GM23338 (cell line): ENCODE measurements around the gene NAPG. TPM values are rescaled to one million over a fixed set of nuclear protein-coding genes. Genes with fewer than 3 reads are reported as not detected.

ENCODE experiments used
- ATAC-seq: fragments of 200-7000 bp; cut with Tn5 transposase; 3 replicates; pipeline ENCODE4 v1.9.1; 2020
- DNase-seq: peaks from one replicate; pipeline ENCODE4 v3.0.0-alpha.2; 2015; ENCODE audit warnings: low spot score
- H2AFZ ChIP-seq: fragments of 200-600 bp; sonication (generic); 2 replicates; pipeline ENCODE4 v1.8.0; 2016; ENCODE audit warnings: antibody characterized with exemption, mild to moderate bottlenecking, moderate library complexity
- H3F3A ChIP-seq: fragments of 200-600 bp; sonication (generic); replicated peaks from 2 replicates; pipeline ENCODE4 v1.8.0; 2017; ENCODE audit warnings: antibody characterized with exemption, mixed run types, low read depth
- H3K27ac ChIP-seq: fragments of 200-600 bp; sonication (generic); 2 replicates; pipeline ENCODE4 v1.6.1; 2016; ENCODE audit warnings: low read depth
- H3K27me3 ChIP-seq: fragments of 200-600 bp; sonication (generic); 2 replicates; pipeline ENCODE4 v1.8.0; 2016; ENCODE audit warnings: mild to moderate bottlenecking, mixed run types, moderate library complexity; ENCODE audit not compliant: insufficient read depth
- H3K36me3 ChIP-seq: fragments of 200-600 bp; sonication (generic); 2 replicates; pipeline ENCODE4 v1.8.0; 2016; ENCODE audit warnings: mild to moderate bottlenecking; ENCODE audit not compliant: insufficient read depth
- H3K4me1 ChIP-seq: fragments of 200-600 bp; sonication (generic); 2 replicates; pipeline ENCODE4 v1.8.0; 2016; ENCODE audit warnings: mild to moderate bottlenecking, moderate library complexity; ENCODE audit not compliant: insufficient read depth
- H3K4me2 ChIP-seq: fragments of 200-600 bp; sonication (generic); 2 replicates; pipeline ENCODE4 v1.7.1; 2017; ENCODE audit warnings: mixed run types
- H3K4me3 ChIP-seq: fragments of 200-600 bp; sonication (generic); 2 replicates; pipeline ENCODE4 v1.6.1; 2016; ENCODE audit warnings: mixed run types
- H3K79me2 ChIP-seq: fragments of 200-600 bp; sonication (generic); replicated peaks from 2 replicates; pipeline ENCODE4 v1.8.0; 2017; ENCODE audit warnings: mild to moderate bottlenecking; ENCODE audit not compliant: insufficient read depth
- H3K9me2 ChIP-seq: fragments of 200-600 bp; sonication (generic); 2 replicates; pipeline ENCODE4 v1.8.0; 2017; ENCODE audit not compliant: insufficient read depth
- H4K20me1 ChIP-seq: fragments of 200-600 bp; sonication (generic); replicated peaks from 2 replicates; pipeline ENCODE4 v1.8.0; 2017; ENCODE audit warnings: mild to moderate bottlenecking; ENCODE audit not compliant: insufficient read depth
- H3K27ac Mint-ChIP-seq: 2 replicates; pipeline ENCODE4 v1.8.0; 2020; ENCODE audit warnings: inconsistent platforms, mild to moderate bottlenecking, moderate library complexity, mixed read lengths
- H3K27me3 Mint-ChIP-seq: 3 replicates; pipeline ENCODE4 v1.8.0; 2022; ENCODE audit warnings: low read depth, mild to moderate bottlenecking, moderate library complexity, mixed read lengths, inconsistent platforms; ENCODE audit not compliant: insufficient read depth, poor library complexity
- H3K36me3 Mint-ChIP-seq: 3 replicates; pipeline ENCODE4 v1.8.0; 2021; ENCODE audit warnings: low read depth, mild to moderate bottlenecking, inconsistent platforms, moderate library complexity, mixed read lengths
- H3K4me1 Mint-ChIP-seq: 3 replicates; pipeline ENCODE4 v1.8.0; 2020; ENCODE audit warnings: mild to moderate bottlenecking, inconsistent platforms, mixed read lengths
- H3K4me3 Mint-ChIP-seq: 3 replicates; pipeline ENCODE4 v1.8.0; 2021; ENCODE audit warnings: moderate library complexity, mild to moderate bottlenecking, inconsistent platforms, mixed read lengths
- H3K9me3 Mint-ChIP-seq: 3 replicates; pipeline ENCODE4 v1.8.0; 2020; ENCODE audit warnings: moderate library complexity, mild to moderate bottlenecking, inconsistent platforms, mixed read lengths
- CREB1 ChIP-seq: fragments of 250-450 bp; sonication (Bioruptor Pico); IDR thresholded peaks from 2 replicates; pipeline ENCODE4 v1.5.0; 2020; ENCODE audit warnings: low read depth, mild to moderate bottlenecking, moderate library complexity
- CTCF ChIP-seq, 2 experiments: fragments of 200-600 bp in 1 of 2; sonication (generic) in 1 of 2; conservative IDR thresholded peaks; 2 replicates each; pipeline versions ENCODE4 v1.5.1 to v1.6.1; 2016 to 2017; ENCODE audit warnings: antibody characterized with exemption in 2 of 2, low read depth in 2 of 2, mild to moderate bottlenecking in 2 of 2, moderate library complexity in 1 of 2
- ETS1 ChIP-seq: IDR thresholded peaks from 2 replicates; pipeline ENCODE4 v1.6.1; 2016; ENCODE audit warnings: antibody characterized with exemption
- JUNB ChIP-seq: IDR thresholded peaks from one replicate; pipeline ENCODE4 v1.6.1; 2016; ENCODE audit warnings: antibody characterized with exemption; ENCODE audit not compliant: unreplicated experiment
- NANOG ChIP-seq: IDR thresholded peaks from 2 replicates; pipeline ENCODE4 v1.6.1; 2016; ENCODE audit warnings: antibody characterized with exemption, borderline replicate concordance
- ZNF331 ChIP-seq: fragments of 250-450 bp; sonication (Bioruptor Pico); IDR thresholded peaks from 2 replicates; pipeline ENCODE4 v1.5.0; 2020; ENCODE audit warnings: low read depth, mild to moderate bottlenecking, moderate library complexity
- polyA plus RNA-seq: library from polyadenylated mRNA; unstranded; fragments of >200 nt; fragmentation: Nextera tagmentation; extraction: Ambion mirVana; gene quantifications from 2 replicates; pipeline ENCODE4 v1.2.1, GENCODE V29; 2016
- total RNA-seq: library from RNA; depleted of rRNA; stranded (reverse); fragments of >200 nt; shearing (Covaris generic); gene quantifications from 2 replicates; pipeline ENCODE4 v1.2.3, GENCODE V29; 2014
- TF ChIP-seq, protein P1 (sequence below): fragments of 250-450 bp; sonication (Bioruptor Pico); IDR thresholded peaks from 2 replicates; pipeline ENCODE4 v1.5.0; 2020; ENCODE audit warnings: mild to moderate bottlenecking, moderate library complexity

Gene NAPG
- total and polyA plus RNA-seq, 2 experiments from 2014 or later: 26.8 to 40.1 TPM

- Histone ChIP-seq H3K4me2 (no peak overlapping the region), H3K27me3 (no peaks in the 10 kb centered on the region), H3F3A (no peaks in the 10 kb centered on the region), H3K4me1 (no peaks in the 10 kb centered on the region), H3K27ac (no peak overlapping the region), H3K4me3 (no peak overlapping the region), H4K20me1 (no peaks in the 10 kb centered on the region), H2AFZ (no peak overlapping the region), H3K9me2 (0 out of 2 replicates have a peak, but pooled peaks cover under 1% of the 10 kb centered on the region), H3K36me3 (no peaks in the 10 kb centered on the region), H3K79me2 (no peaks in the 10 kb centered on the region)
- Mint-ChIP-seq H3K4me3 (no peak overlapping the region), H3K36me3 (no peaks in the 10 kb centered on the region), H3K27me3 (no peaks in the 10 kb centered on the region), H3K4me1 (no peaks in the 10 kb centered on the region), H3K9me3 (no peaks in the 10 kb centered on the region), H3K27ac (no peak overlapping the region)
- TF ChIP-seq JUNB (no peak), CTCF (conservative IDR thresholded peaks at IDR 0.05; ENCODE audit: low read depth in 2 of 2) (no peak), NANOG (no peak), ETS1 (no peak), CREB1 (no peak), ZNF331 (CRISPR knock-in tag) (no peak)
- TF ChIP-seq, protein P1, sequence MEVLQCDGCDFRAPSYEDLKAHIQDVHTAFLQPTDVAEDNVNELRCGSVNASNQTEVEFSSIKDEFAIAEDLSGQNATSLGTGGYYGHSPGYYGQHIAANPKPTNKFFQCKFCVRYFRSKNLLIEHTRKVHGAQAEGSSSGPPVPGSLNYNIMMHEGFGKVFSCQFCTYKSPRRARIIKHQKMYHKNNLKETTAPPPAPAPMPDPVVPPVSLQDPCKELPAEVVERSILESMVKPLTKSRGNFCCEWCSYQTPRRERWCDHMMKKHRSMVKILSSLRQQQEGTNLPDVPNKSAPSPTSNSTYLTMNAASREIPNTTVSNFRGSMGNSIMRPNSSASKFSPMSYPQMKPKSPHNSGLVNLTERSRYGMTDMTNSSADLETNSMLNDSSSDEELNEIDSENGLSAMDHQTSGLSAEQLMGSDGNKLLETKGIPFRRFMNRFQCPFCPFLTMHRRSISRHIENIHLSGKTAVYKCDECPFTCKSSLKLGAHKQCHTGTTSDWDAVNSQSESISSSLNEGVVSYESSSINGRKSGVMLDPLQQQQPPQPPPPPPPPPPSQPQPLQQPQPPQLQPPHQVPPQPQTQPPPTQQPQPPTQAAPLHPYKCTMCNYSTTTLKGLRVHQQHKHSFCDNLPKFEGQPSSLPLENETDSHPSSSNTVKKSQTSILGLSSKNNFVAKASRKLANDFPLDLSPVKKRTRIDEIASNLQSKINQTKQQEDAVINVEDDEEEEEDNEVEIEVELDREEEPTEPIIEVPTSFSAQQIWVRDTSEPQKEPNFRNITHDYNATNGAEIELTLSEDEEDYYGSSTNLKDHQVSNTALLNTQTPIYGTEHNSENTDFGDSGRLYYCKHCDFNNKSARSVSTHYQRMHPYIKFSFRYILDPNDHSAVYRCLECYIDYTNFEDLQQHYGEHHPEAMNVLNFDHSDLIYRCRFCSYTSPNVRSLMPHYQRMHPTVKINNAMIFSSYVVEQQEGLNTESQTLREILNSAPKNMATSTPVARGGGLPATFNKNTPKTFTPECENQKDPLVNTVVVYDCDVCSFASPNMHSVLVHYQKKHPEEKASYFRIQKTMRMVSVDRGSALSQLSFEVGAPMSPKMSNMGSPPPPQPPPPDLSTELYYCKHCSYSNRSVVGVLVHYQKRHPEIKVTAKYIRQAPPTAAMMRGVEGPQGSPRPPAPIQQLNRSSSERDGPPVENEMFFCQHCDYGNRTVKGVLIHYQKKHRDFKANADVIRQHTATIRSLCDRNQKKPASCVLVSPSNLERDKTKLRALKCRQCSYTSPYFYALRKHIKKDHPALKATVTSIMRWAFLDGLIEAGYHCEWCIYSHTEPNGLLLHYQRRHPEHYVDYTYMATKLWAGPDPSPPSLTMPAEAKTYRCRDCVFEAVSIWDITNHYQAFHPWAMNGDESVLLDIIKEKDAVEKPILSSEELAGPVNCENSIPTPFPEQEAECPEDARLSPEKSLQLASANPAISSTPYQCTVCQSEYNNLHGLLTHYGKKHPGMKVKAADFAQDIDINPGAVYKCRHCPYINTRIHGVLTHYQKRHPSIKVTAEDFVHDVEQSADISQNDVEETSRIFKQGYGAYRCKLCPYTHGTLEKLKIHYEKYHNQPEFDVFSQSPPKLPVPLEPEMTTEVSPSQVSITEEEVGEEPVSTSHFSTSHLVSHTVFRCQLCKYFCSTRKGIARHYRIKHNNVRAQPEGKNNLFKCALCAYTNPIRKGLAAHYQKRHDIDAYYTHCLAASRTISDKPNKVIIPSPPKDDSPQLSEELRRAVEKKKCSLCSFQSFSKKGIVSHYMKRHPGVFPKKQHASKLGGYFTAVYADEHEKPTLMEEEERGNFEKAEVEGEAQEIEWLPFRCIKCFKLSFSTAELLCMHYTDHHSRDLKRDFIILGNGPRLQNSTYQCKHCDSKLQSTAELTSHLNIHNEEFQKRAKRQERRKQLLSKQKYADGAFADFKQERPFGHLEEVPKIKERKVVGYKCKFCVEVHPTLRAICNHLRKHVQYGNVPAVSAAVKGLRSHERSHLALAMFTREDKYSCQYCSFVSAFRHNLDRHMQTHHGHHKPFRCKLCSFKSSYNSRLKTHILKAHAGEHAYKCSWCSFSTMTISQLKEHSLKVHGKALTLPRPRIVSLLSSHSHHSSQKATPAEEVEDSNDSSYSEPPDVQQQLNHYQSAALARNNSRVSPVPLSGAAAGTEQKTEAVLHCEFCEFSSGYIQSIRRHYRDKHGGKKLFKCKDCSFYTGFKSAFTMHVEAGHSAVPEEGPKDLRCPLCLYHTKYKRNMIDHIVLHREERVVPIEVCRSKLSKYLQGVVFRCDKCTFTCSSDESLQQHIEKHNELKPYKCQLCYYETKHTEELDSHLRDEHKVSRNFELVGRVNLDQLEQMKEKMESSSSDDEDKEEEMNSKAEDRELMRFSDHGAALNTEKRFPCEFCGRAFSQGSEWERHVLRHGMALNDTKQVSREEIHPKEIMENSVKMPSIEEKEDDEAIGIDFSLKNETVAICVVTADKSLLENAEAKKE (CRISPR knock-in tag): no peak
- ATAC-seq: no peak
- no peak for DNase-seq
Observed at GRCh38 chr18:10499230-10499629, 26.6 kb upstream of the NAPG start.
